ENCODE results near the gene TTC39A. TPM values are rescaled to one million over a fixed set of nuclear protein-coding genes. Genes with fewer than 3 reads are reported as not detected.
"Not testable (repeated sequence)": the region's sequence is repeated elsewhere in the genome, so short reads cannot be mapped to it uniquely, and the experiment has no call there.

Gene TTC39A
- total RNA-seq, 1 donor from 2014 or later, result 42.1 TPM

GRCh38 chr1:51328279-51328678 lies 2.1 kb downstream of the TTC39A start:
- Histone ChIP-seq H3K27me3 (peaks cover 3% of the 10 kb centered on the region), H3K4me1 (peaks cover 4% of the 10 kb centered on the region), H3K36me3 (no peaks in the 10 kb centered on the region), H3K4me3 (no peak overlapping the region), H3K27ac (no peak overlapping the region), H3K9me3 (no peaks in the 10 kb centered on the region)
- no peak for ATAC-seq
- TF ChIP-seq CTCF (IDR thresholded peaks at IDR 0.05), result no peak
- intact Hi-C loops (cut with DNase I), result no loop called here
- no peak for DNase-seq

- no peak overlapping the region for H3K27ac ChIP-seq
- H3K27me3 ChIP-seq, result peaks cover 3% of the 10 kb centered on the region
- no peaks in the 10 kb centered on the region for H3K9me3 ChIP-seq
- no peaks in the 10 kb centered on the region for H3K36me3 ChIP-seq
- intact Hi-C loops (cut with DNase I), result no loop called here
- H3K4me3 ChIP-seq, result no peak overlapping the region
- ATAC-seq (no peak), DNase-seq (no peak)
- H3K4me1 ChIP-seq, result peaks cover 4% of the 10 kb centered on the region
- no peak for TF ChIP-seq CTCF (IDR thresholded peaks at IDR 0.05)
These were observed 3.0 kb downstream of the TTC39A start for GRCh38 chr1:51327386-51327785.

GRCh38 chr1:51326839-51327238 lies 3.5 kb downstream of the TTC39A start:
- ATAC-seq (no peak), DNase-seq (no peak)
- Histone ChIP-seq H3K4me3 (no peak overlapping the region), H3K4me1 (peaks cover 4% of the 10 kb centered on the region), H3K36me3 (no peaks in the 10 kb centered on the region), H3K9me3 (no peaks in the 10 kb centered on the region), H3K27ac (no peak overlapping the region), H3K27me3 (peaks cover 3% of the 10 kb centered on the region)
- no peak for TF ChIP-seq CTCF (IDR thresholded peaks at IDR 0.05)
- intact Hi-C loops (cut with DNase I), result no loop called here

- intact Hi-C loops (cut with DNase I), result no loop called here
These were observed 4.2 kb downstream of the TTC39A start for GRCh38 chr1:51325878-51326755.

GRCh38 chr1:51325391-51325790 lies 5.0 kb downstream of the TTC39A start:
- DNase-seq (no peak), ATAC-seq (no peak)
- Histone ChIP-seq H3K27me3 (no peaks in the 10 kb centered on the region), H3K4me1 (no peaks in the 10 kb centered on the region), H3K27ac (no peak overlapping the region), H3K4me3 (no peak overlapping the region), H3K9me3 (no peaks in the 10 kb centered on the region), H3K36me3 (no peaks in the 10 kb centered on the region)
- TF ChIP-seq CTCF (IDR thresholded peaks at IDR 0.05), result no peak
- intact Hi-C loops (cut with DNase I), result no loop called here

More at GRCh38 chr1:51325878-51326755, 4.2 kb downstream of the TTC39A start:
- DNase-seq (no peak), ATAC-seq (no peak)
- peaks cover 4% of the 10 kb centered on the region for H3K4me1 ChIP-seq
- no peaks in the 10 kb centered on the region for H3K36me3 ChIP-seq
- no peak for TF ChIP-seq CTCF (IDR thresholded peaks at IDR 0.05)
- H3K9me3 ChIP-seq, result no peaks in the 10 kb centered on the region
- no peak overlapping the region for H3K4me3 ChIP-seq
- H3K27ac ChIP-seq, result no peak overlapping the region
- peaks cover 3% of the 10 kb centered on the region for H3K27me3 ChIP-seq

GRCh38 chr1:51325011-51325385 lies 5.4 kb downstream of the TTC39A start:
- DNase-seq; H3K27ac ChIP-seq; H3K27me3 ChIP-seq; intact Hi-C loops (cut with DNase I); ATAC-seq; H3K4me1 ChIP-seq; H3K9me3 ChIP-seq; H3K4me3 ChIP-seq; H3K36me3 ChIP-seq: not testable (repeated sequence)
